GM23338 (cell line): ENCODE measurements around the gene MAST4. TPM values are rescaled to one million over a fixed set of nuclear protein-coding genes. Genes with fewer than 3 reads are reported as not detected.
A peak's percentile ranks its signal among the peaks of the same experiment; 100 is the strongest.

ENCODE experiments used
- ATAC-seq: fragments of 200-7000 bp; cut with Tn5 transposase; 3 replicates; pipeline ENCODE4 v1.9.1; 2020
- DNase-seq: peaks from one replicate; pipeline ENCODE4 v3.0.0-alpha.2; 2015; ENCODE audit warnings: low spot score
- H2AFZ ChIP-seq: fragments of 200-600 bp; sonication (generic); 2 replicates; pipeline ENCODE4 v1.8.0; 2016; ENCODE audit warnings: antibody characterized with exemption, mild to moderate bottlenecking, moderate library complexity
- H3F3A ChIP-seq: fragments of 200-600 bp; sonication (generic); replicated peaks from 2 replicates; pipeline ENCODE4 v1.8.0; 2017; ENCODE audit warnings: antibody characterized with exemption, mixed run types, low read depth
- H3K27ac ChIP-seq: fragments of 200-600 bp; sonication (generic); 2 replicates; pipeline ENCODE4 v1.6.1; 2016; ENCODE audit warnings: low read depth
- H3K27me3 ChIP-seq: fragments of 200-600 bp; sonication (generic); 2 replicates; pipeline ENCODE4 v1.8.0; 2016; ENCODE audit warnings: mild to moderate bottlenecking, mixed run types, moderate library complexity; ENCODE audit not compliant: insufficient read depth
- H3K36me3 ChIP-seq: fragments of 200-600 bp; sonication (generic); 2 replicates; pipeline ENCODE4 v1.8.0; 2016; ENCODE audit warnings: mild to moderate bottlenecking; ENCODE audit not compliant: insufficient read depth
- H3K4me1 ChIP-seq: fragments of 200-600 bp; sonication (generic); 2 replicates; pipeline ENCODE4 v1.8.0; 2016; ENCODE audit warnings: mild to moderate bottlenecking, moderate library complexity; ENCODE audit not compliant: insufficient read depth
- H3K4me2 ChIP-seq: fragments of 200-600 bp; sonication (generic); 2 replicates; pipeline ENCODE4 v1.7.1; 2017; ENCODE audit warnings: mixed run types
- H3K4me3 ChIP-seq: fragments of 200-600 bp; sonication (generic); 2 replicates; pipeline ENCODE4 v1.6.1; 2016; ENCODE audit warnings: mixed run types
- H3K79me2 ChIP-seq: fragments of 200-600 bp; sonication (generic); replicated peaks from 2 replicates; pipeline ENCODE4 v1.8.0; 2017; ENCODE audit warnings: mild to moderate bottlenecking; ENCODE audit not compliant: insufficient read depth
- H3K9me2 ChIP-seq: fragments of 200-600 bp; sonication (generic); 2 replicates; pipeline ENCODE4 v1.8.0; 2017; ENCODE audit not compliant: insufficient read depth
- H4K20me1 ChIP-seq: fragments of 200-600 bp; sonication (generic); replicated peaks from 2 replicates; pipeline ENCODE4 v1.8.0; 2017; ENCODE audit warnings: mild to moderate bottlenecking; ENCODE audit not compliant: insufficient read depth
- H3K27ac Mint-ChIP-seq: 2 replicates; pipeline ENCODE4 v1.8.0; 2020; ENCODE audit warnings: inconsistent platforms, mild to moderate bottlenecking, moderate library complexity, mixed read lengths
- H3K27me3 Mint-ChIP-seq: 3 replicates; pipeline ENCODE4 v1.8.0; 2022; ENCODE audit warnings: low read depth, mild to moderate bottlenecking, moderate library complexity, mixed read lengths, inconsistent platforms; ENCODE audit not compliant: insufficient read depth, poor library complexity
- H3K36me3 Mint-ChIP-seq: 3 replicates; pipeline ENCODE4 v1.8.0; 2021; ENCODE audit warnings: low read depth, mild to moderate bottlenecking, inconsistent platforms, moderate library complexity, mixed read lengths
- H3K4me1 Mint-ChIP-seq: 3 replicates; pipeline ENCODE4 v1.8.0; 2020; ENCODE audit warnings: mild to moderate bottlenecking, inconsistent platforms, mixed read lengths
- H3K4me3 Mint-ChIP-seq: 3 replicates; pipeline ENCODE4 v1.8.0; 2021; ENCODE audit warnings: moderate library complexity, mild to moderate bottlenecking, inconsistent platforms, mixed read lengths
- H3K9me3 Mint-ChIP-seq: 3 replicates; pipeline ENCODE4 v1.8.0; 2020; ENCODE audit warnings: moderate library complexity, mild to moderate bottlenecking, inconsistent platforms, mixed read lengths
- CREB1 ChIP-seq: fragments of 250-450 bp; sonication (Bioruptor Pico); IDR thresholded peaks from 2 replicates; pipeline ENCODE4 v1.5.0; 2020; ENCODE audit warnings: low read depth, mild to moderate bottlenecking, moderate library complexity
- CTCF ChIP-seq, 2 experiments: fragments of 200-600 bp in 1 of 2; sonication (generic) in 1 of 2; conservative IDR thresholded peaks; 2 replicates each; pipeline versions ENCODE4 v1.5.1 to v1.6.1; 2016 to 2017; ENCODE audit warnings: antibody characterized with exemption in 2 of 2, low read depth in 2 of 2, mild to moderate bottlenecking in 2 of 2, moderate library complexity in 1 of 2
- ETS1 ChIP-seq: IDR thresholded peaks from 2 replicates; pipeline ENCODE4 v1.6.1; 2016; ENCODE audit warnings: antibody characterized with exemption
- EZH2 ChIP-seq: fragments of 200-600 bp; sonication (generic); IDR thresholded peaks from one replicate; pipeline ENCODE4 v1.8.0; 2017; ENCODE audit warnings: antibody characterized with exemption, mild to moderate bottlenecking, low read depth; ENCODE audit not compliant: unreplicated experiment
- EZH2phosphoT487 ChIP-seq: fragments of 200-600 bp; sonication (generic); IDR thresholded peaks from one replicate; pipeline ENCODE4 v1.8.1; 2018; ENCODE audit warnings: antibody characterized with exemption; ENCODE audit not compliant: unreplicated experiment
- JUNB ChIP-seq: IDR thresholded peaks from one replicate; pipeline ENCODE4 v1.6.1; 2016; ENCODE audit warnings: antibody characterized with exemption; ENCODE audit not compliant: unreplicated experiment
- NANOG ChIP-seq: IDR thresholded peaks from 2 replicates; pipeline ENCODE4 v1.6.1; 2016; ENCODE audit warnings: antibody characterized with exemption, borderline replicate concordance
- POLR2AphosphoS5 ChIP-seq: IDR thresholded peaks from 2 replicates; pipeline ENCODE4 v1.6.1; 2016; ENCODE audit warnings: antibody characterized with exemption, low read depth
- STAT1 ChIP-seq: IDR thresholded peaks from one replicate; pipeline ENCODE4 v1.6.1; 2016; ENCODE audit warnings: antibody characterized with exemption; ENCODE audit not compliant: unreplicated experiment
- ZNF114 ChIP-seq: fragments of 250-450 bp; sonication (Bioruptor Pico); IDR thresholded peaks from 2 replicates; pipeline ENCODE4 v1.5.0; 2020; ENCODE audit warnings: mild to moderate bottlenecking, moderate library complexity
- ZNF331 ChIP-seq: fragments of 250-450 bp; sonication (Bioruptor Pico); IDR thresholded peaks from 2 replicates; pipeline ENCODE4 v1.5.0; 2020; ENCODE audit warnings: low read depth, mild to moderate bottlenecking, moderate library complexity
- ZNF462 ChIP-seq: fragments of 250-450 bp; sonication (Bioruptor Pico); IDR thresholded peaks from 2 replicates; pipeline ENCODE4 v1.5.0; 2020; ENCODE audit warnings: mild to moderate bottlenecking, moderate library complexity
- polyA plus RNA-seq: library from polyadenylated mRNA; unstranded; fragments of >200 nt; fragmentation: Nextera tagmentation; extraction: Ambion mirVana; gene quantifications from 2 replicates; pipeline ENCODE4 v1.2.1, GENCODE V29; 2016
- total RNA-seq: library from RNA; depleted of rRNA; stranded (reverse); fragments of >200 nt; shearing (Covaris generic); gene quantifications from 2 replicates; pipeline ENCODE4 v1.2.3, GENCODE V29; 2014
- TF ChIP-seq, protein P1 (sequence below): IDR thresholded peaks from one replicate; pipeline ENCODE4 v1.6.1; 2018; ENCODE audit warnings: antibody characterized with exemption; ENCODE audit not compliant: unreplicated experiment

MAST4 gene
- total and polyA plus RNA-seq, 2 experiments from 2014 or later, result 3.6 to 8.5 TPM

DNA sequence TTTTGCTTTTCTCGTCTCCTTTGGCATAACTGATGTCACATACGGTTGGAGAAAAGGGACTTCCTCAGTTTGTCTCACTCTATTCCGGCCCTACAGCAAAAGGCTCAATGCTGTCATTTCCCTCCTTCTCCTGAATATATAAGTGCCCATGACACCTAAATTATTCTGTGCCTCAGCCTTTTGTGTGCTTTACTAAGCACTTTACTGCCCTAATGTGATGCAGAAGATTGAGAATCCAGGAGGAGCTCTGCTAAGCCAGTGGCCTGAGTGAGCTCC, 592.8 kb downstream of the MAST4 start:
- 0 out of 2 replicates have a peak, but pooled peaks cover 10% of the 10 kb centered on the region for H3K9me2 ChIP-seq
- no peaks in the 10 kb centered on the region for H4K20me1 ChIP-seq
- H3K27me3 Mint-ChIP-seq, result peaks cover 5% of the 10 kb centered on the region
- no peak for TF ChIP-seq ZNF331 (CRISPR knock-in tag)
- TF ChIP-seq CTCF (conservative IDR thresholded peaks at IDR 0.05; ENCODE audit: low read depth in 2 of 2), result no peak
- TF ChIP-seq, protein P1, sequence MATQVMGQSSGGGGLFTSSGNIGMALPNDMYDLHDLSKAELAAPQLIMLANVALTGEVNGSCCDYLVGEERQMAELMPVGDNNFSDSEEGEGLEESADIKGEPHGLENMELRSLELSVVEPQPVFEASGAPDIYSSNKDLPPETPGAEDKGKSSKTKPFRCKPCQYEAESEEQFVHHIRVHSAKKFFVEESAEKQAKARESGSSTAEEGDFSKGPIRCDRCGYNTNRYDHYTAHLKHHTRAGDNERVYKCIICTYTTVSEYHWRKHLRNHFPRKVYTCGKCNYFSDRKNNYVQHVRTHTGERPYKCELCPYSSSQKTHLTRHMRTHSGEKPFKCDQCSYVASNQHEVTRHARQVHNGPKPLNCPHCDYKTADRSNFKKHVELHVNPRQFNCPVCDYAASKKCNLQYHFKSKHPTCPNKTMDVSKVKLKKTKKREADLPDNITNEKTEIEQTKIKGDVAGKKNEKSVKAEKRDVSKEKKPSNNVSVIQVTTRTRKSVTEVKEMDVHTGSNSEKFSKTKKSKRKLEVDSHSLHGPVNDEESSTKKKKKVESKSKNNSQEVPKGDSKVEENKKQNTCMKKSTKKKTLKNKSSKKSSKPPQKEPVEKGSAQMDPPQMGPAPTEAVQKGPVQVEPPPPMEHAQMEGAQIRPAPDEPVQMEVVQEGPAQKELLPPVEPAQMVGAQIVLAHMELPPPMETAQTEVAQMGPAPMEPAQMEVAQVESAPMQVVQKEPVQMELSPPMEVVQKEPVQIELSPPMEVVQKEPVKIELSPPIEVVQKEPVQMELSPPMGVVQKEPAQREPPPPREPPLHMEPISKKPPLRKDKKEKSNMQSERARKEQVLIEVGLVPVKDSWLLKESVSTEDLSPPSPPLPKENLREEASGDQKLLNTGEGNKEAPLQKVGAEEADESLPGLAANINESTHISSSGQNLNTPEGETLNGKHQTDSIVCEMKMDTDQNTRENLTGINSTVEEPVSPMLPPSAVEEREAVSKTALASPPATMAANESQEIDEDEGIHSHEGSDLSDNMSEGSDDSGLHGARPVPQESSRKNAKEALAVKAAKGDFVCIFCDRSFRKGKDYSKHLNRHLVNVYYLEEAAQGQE, result no peak
- no peak for TF ChIP-seq POLR2AphosphoS5
- no peak for TF ChIP-seq ZNF462 (CRISPR knock-in tag)
- TF ChIP-seq NANOG, result no peak
- TF ChIP-seq ETS1, result no peak
- no peak for TF ChIP-seq EZH2phosphoT487
- TF ChIP-seq JUNB, result no peak
- no peak for TF ChIP-seq ZNF114 (CRISPR knock-in tag)
- no peak for TF ChIP-seq STAT1
- no peak for TF ChIP-seq CREB1
- no peak for TF ChIP-seq EZH2
- 0 out of 2 replicates have a peak overlapping the region, but pooled peaks have one; percentile 59 for H2AFZ ChIP-seq
- H3K36me3 ChIP-seq, result no peaks in the 10 kb centered on the region
- H3K4me3 ChIP-seq, result no peak overlapping the region
- no peak overlapping the region for H3K27ac Mint-ChIP-seq
- no peaks in the 10 kb centered on the region for H3F3A ChIP-seq
- H3K4me3 Mint-ChIP-seq, result no peak overlapping the region
- no peaks in the 10 kb centered on the region for H3K79me2 ChIP-seq
- H3K27ac ChIP-seq, result no peak overlapping the region
- peaks cover 6% of the 10 kb centered on the region; the same call in 2 of the 3 replicates for H3K36me3 Mint-ChIP-seq
- H3K27me3 ChIP-seq, result no peaks in the 10 kb centered on the region
- peaks cover 10% of the 10 kb centered on the region for H3K4me1 Mint-ChIP-seq
- DNase-seq (no peak), ATAC-seq (no peak)
- H3K4me2 ChIP-seq, result no peak overlapping the region
- 0 out of 2 replicates have a peak, but pooled peaks cover 6% of the 10 kb centered on the region for H3K4me1 ChIP-seq
- H3K9me3 Mint-ChIP-seq, result peaks cover 9% of the 10 kb centered on the region
